Thoracic aorta (tissue), 2 donors: Measurements from ENCODE around the gene UBE2E2. TPM values are rescaled to one million over a fixed set of nuclear protein-coding genes. Genes with fewer than 3 reads are reported as not detected.

Experiments
- ATAC-seq: fragments of 150-250 bp; one replicate; pipeline ENCODE4 v1.8.0; 2017; ENCODE audit warnings: low read depth; ENCODE audit not compliant: insufficient number of reproducible peaks, low FRiP score
- DNase-seq: peaks from one replicate; pipeline ENCODE4 v3.0.0-alpha.2; 2020; ENCODE audit warnings: low spot score
- H3K27ac ChIP-seq, 2 donors: fragments of 200-600 bp; sonication (generic); 1 replicate in 1 of 2; 2 replicates in 1 of 2; pipeline ENCODE4 v1.5.1; 2016; ENCODE audit warnings: mild to moderate bottlenecking in 2 of 2, moderate library complexity in 2 of 2
- H3K27me3 ChIP-seq: fragments of 200-600 bp; sonication (generic); replicated peaks from 2 replicates; pipeline ENCODE4 v1.6.0; 2016; ENCODE audit warnings: mild to moderate bottlenecking; ENCODE audit not compliant: insufficient read depth
- H3K36me3 ChIP-seq: fragments of 200-600 bp; sonication (generic); one replicate; pipeline ENCODE4 v1.5.1; 2016
- H3K4me1 ChIP-seq, 2 donors: fragments of 200-600 bp; sonication (generic); 1 replicate in 1 of 2; 2 replicates in 1 of 2; pipeline versions ENCODE4 v1.5.1 to v1.6.0; 2016; ENCODE audit warnings: low read depth in 2 of 2, mild to moderate bottlenecking in 1 of 2; ENCODE audit not compliant: control insufficient read depth in 1 of 2
- H3K4me3 ChIP-seq: fragments of 200-600 bp; sonication (generic); 2 replicates; pipeline ENCODE4 v1.5.1; 2016; ENCODE audit warnings: mild to moderate bottlenecking
- H3K9me3 ChIP-seq: fragments of 200-600 bp; sonication (generic); 2 replicates; pipeline ENCODE4 v1.5.1; 2016
- total RNA-seq, 2 donors: library from RNA; depleted of rRNA; stranded (reverse); fragments of >200 nt; gene quantifications; one replicate each; pipeline versions ENCODE4 v1.1.0 to v1.2.3, GENCODE V29; 2016
- TF ChIP-seq, protein P1 (sequence below): fragments of 200-600 bp; sonication (generic); IDR thresholded peaks from one replicate; pipeline ENCODE4 v1.5.1; 2019; ENCODE audit warnings: antibody characterized with exemption

Gene UBE2E2
- total RNA-seq, 2 donors from 2014 or later: 30.3 to 44.0 TPM

DNA sequence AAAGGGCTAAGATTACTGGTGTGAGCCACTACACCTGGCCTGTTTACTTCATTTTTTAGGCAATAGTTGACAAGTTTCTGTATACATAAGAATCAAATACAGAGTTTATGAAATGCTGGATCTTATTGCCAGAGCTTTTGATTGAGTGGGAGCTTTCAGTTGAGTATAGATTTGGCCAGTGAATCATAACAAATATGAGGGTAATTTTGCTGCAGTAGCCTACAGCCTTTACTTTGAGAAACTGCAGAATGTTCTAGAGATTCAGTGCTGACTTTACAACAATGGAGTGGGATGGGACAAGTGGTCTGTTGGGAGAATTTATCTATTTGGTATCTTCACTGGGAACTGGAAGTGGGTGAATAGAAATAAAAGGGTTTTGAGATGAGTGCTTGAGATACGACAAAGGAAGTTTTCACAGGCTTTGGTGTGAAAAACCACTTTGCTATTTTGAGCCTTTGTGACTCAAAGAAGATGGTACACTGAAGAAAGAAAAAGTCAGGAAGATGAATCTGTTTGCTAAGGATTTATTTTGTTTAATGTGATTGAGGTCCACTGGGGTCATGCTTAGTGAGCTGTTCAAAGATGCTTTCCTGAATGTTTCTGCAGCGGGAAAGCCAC lies 227.8 kb downstream of the UBE2E2 start:
- DNase-seq: no peak
- ATAC-seq: no peak
- Histone ChIP-seq H3K9me3 (no peaks in the 10 kb centered on the region), H3K27ac (no peak overlapping the region), H3K36me3 (no peaks in the 10 kb centered on the region), H3K27me3 (no peaks in the 10 kb centered on the region), H3K4me1 (no peaks in the 10 kb centered on the region), H3K4me3 (no peak overlapping the region)
- TF ChIP-seq, protein P1, sequence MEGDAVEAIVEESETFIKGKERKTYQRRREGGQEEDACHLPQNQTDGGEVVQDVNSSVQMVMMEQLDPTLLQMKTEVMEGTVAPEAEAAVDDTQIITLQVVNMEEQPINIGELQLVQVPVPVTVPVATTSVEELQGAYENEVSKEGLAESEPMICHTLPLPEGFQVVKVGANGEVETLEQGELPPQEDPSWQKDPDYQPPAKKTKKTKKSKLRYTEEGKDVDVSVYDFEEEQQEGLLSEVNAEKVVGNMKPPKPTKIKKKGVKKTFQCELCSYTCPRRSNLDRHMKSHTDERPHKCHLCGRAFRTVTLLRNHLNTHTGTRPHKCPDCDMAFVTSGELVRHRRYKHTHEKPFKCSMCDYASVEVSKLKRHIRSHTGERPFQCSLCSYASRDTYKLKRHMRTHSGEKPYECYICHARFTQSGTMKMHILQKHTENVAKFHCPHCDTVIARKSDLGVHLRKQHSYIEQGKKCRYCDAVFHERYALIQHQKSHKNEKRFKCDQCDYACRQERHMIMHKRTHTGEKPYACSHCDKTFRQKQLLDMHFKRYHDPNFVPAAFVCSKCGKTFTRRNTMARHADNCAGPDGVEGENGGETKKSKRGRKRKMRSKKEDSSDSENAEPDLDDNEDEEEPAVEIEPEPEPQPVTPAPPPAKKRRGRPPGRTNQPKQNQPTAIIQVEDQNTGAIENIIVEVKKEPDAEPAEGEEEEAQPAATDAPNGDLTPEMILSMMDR: no peak

DNA sequence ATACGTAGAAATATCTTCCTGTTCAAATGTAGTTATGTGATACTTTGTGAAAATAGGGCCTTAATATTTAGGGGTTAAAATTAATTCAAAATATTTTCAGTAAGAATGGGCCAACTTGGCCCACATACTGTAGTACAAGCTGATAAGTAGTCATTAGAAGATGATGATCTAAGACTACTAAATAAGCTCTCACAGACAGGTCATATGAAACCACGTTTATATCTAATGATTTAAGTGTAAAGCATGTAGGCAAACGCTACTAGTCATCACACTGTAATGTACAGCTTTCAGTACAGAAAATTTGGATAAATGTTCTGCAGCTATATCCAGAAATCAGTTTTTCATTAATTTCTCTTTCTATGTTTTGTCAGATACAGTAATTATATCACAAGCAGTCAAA lies 228.6 kb downstream of the UBE2E2 start:
- Histone ChIP-seq H3K27me3 (no peaks in the 10 kb centered on the region), H3K9me3 (no peaks in the 10 kb centered on the region), H3K27ac (no peak overlapping the region), H3K36me3 (no peaks in the 10 kb centered on the region), H3K4me3 (no peak overlapping the region), H3K4me1 (no peaks in the 10 kb centered on the region)
- TF ChIP-seq, protein P1: no peak
- ATAC-seq (no peak), DNase-seq (no peak)

DNA sequence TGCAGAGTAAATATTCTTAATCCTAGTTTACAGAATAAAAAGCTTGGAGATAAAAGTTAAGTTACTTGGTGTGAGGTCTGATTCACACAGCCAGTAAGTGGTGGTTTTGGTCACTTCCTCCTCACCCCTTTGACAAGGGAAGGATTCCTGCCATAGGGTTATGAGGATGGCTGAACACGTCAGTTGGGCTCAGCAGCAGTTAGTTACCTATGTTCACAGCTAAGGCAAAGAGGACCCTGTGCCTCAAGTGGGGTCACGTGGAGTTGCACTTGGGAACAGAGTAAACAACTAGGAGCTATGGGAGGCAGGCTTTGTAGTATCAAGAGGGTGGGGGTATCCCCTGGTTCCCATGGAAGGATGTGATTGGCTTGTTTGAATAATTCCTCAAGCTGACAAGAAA lies 232.2 kb downstream of the UBE2E2 start:
- DNase-seq (no peak), ATAC-seq (no peak)
- Histone ChIP-seq H3K4me1 (no peaks in the 10 kb centered on the region), H3K36me3 (no peaks in the 10 kb centered on the region), H3K4me3 (no peak overlapping the region), H3K27ac (no peak overlapping the region), H3K27me3 (no peaks in the 10 kb centered on the region), H3K9me3 (no peaks in the 10 kb centered on the region)
- TF ChIP-seq, protein P1: no peak

DNA sequence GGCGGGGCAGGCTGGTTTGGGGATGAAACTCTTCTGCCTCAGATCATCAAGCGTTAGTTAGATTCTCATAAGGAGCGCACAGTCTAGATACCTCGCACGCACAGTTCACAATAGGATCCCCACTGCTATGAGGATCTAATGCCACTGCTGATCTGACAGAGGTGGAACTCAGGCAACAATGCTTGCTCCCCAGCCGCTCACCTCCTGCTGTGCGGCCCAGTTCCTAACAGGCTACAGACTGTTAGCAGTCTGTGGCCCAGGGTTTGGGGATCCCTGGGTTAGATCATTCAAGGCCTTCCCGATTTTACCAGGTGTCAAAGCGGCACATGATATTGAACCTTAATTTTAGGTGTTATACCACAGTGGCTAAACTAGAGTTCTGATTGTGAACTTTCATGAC lies 232.8 kb downstream of the UBE2E2 start:
- Histone ChIP-seq H3K27me3 (no peaks in the 10 kb centered on the region), H3K4me3 (no peak overlapping the region), H3K27ac (no peak overlapping the region), H3K4me1 (no peaks in the 10 kb centered on the region), H3K9me3 (no peaks in the 10 kb centered on the region), H3K36me3 (no peaks in the 10 kb centered on the region)
- DNase-seq (no peak), ATAC-seq (no peak)
- TF ChIP-seq, protein P1: no peak

DNA sequence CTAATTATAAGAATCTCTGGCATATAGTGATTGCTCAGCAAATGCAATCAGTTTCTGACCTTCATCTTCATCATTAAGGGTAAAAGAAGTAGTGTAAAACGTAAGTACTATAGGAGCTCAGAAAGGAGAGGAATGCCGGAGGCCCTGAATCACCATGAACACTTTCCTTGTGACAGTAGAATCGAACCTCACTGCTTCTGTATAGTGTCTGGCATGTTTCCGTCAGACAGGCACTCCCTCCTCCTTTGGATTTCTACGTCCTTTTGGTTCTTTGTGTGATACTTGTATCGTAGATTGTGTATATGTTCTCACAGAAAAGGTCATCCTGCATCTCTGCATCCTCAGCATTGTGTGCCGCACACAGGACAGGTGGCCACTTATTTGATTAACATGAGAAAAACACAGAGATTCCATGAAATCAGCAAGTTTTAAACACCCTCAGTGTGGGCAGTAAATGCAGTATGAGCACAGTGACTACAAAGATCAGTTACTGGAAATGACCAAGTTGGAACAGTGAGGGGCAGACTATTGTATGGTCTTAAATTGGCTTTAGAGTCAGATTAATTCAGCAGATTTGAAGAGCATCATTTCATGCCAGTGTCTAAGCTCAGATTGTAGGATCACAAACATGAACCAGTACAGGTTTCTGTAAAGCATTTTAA lies 234.5 kb downstream of the UBE2E2 start:
- Histone ChIP-seq H3K36me3 (no peaks in the 10 kb centered on the region), H3K9me3 (no peaks in the 10 kb centered on the region), H3K27ac (no peak overlapping the region), H3K4me3 (no peak overlapping the region), H3K27me3 (no peaks in the 10 kb centered on the region), H3K4me1 (no peaks in the 10 kb centered on the region)
- DNase-seq (no peak), ATAC-seq (no peak)
- TF ChIP-seq, protein P1: no peak
